ENCODE data around the gene IGF2.

DNA sequence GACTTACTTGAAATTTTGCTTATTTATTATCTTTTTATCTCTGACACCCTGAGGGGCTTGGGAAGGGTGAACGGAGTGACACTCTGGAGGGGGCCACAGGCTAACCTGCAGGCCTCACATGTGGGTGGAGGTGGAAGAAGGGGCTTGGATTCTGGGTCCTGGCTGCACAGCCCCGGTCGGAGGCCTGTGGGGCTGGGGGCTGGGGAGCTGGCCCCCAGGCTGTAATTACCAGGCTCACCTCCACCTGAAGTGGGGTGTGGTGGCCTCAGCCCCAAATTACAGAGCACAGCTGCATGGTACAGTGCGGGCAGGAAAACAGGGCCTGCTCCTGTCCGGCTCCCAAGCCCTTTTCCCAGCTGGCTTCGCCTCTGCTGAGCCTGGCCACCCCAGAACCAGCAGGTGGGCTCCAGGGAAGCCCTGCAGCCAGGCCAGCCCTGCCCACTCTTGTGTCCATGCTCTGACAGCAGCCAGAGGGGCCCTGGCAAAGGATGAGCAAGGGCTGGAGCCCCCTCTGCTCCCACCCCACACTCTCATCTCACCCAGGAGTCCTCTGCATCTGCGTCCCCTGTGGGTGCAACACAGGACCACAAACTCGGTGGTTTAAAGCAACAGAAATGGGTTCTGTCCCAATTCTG, 48.0 kb downstream of the IGF2 start:
- no peak for TF ChIP-seq BCL11A (IDR thresholded peaks at IDR 0.05; ENCODE audit: low read depth, low read length)
- no peak for TF ChIP-seq EP300 (IDR thresholded peaks at IDR 0.05; ENCODE audit: borderline replicate concordance in 1 of 2, control insufficient read depth in 1 of 2, low read depth in 2 of 2, low read length in 2 of 2)
- TF ChIP-seq, protein P1, sequence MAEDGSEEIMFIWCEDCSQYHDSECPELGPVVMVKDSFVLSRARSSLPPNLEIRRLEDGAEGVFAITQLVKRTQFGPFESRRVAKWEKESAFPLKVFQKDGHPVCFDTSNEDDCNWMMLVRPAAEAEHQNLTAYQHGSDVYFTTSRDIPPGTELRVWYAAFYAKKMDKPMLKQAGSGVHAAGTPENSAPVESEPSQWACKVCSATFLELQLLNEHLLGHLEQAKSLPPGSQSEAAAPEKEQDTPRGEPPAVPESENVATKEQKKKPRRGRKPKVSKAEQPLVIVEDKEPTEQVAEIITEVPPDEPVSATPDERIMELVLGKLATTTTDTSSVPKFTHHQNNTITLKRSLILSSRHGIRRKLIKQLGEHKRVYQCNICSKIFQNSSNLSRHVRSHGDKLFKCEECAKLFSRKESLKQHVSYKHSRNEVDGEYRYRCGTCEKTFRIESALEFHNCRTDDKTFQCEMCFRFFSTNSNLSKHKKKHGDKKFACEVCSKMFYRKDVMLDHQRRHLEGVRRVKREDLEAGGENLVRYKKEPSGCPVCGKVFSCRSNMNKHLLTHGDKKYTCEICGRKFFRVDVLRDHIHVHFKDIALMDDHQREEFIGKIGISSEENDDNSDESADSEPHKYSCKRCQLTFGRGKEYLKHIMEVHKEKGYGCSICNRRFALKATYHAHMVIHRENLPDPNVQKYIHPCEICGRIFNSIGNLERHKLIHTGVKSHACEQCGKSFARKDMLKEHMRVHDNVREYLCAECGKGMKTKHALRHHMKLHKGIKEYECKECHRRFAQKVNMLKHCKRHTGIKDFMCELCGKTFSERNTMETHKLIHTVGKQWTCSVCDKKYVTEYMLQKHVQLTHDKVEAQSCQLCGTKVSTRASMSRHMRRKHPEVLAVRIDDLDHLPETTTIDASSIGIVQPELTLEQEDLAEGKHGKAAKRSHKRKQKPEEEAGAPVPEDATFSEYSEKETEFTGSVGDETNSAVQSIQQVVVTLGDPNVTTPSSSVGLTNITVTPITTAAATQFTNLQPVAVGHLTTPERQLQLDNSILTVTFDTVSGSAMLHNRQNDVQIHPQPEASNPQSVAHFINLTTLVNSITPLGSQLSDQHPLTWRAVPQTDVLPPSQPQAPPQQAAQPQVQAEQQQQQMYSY (CRISPR knock-in tag; IDR thresholded peaks at IDR 0.05): no peak
- no peak for TF ChIP-seq NRF1 (conservative IDR thresholded peaks at IDR 0.05; ENCODE audit: low read depth, low read length)
- no peak for TF ChIP-seq FOXK2 (IDR thresholded peaks at IDR 0.05)
- TF ChIP-seq POLR2A (IDR thresholded peaks at IDR 0.05; ENCODE audit: low read depth, low read length): no peak
- TF ChIP-seq, protein P2, sequence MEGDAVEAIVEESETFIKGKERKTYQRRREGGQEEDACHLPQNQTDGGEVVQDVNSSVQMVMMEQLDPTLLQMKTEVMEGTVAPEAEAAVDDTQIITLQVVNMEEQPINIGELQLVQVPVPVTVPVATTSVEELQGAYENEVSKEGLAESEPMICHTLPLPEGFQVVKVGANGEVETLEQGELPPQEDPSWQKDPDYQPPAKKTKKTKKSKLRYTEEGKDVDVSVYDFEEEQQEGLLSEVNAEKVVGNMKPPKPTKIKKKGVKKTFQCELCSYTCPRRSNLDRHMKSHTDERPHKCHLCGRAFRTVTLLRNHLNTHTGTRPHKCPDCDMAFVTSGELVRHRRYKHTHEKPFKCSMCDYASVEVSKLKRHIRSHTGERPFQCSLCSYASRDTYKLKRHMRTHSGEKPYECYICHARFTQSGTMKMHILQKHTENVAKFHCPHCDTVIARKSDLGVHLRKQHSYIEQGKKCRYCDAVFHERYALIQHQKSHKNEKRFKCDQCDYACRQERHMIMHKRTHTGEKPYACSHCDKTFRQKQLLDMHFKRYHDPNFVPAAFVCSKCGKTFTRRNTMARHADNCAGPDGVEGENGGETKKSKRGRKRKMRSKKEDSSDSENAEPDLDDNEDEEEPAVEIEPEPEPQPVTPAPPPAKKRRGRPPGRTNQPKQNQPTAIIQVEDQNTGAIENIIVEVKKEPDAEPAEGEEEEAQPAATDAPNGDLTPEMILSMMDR (IDR thresholded peaks at IDR 0.05 in 2 of 3, conservative IDR thresholded peaks at IDR 0.05 in 1 of 3; ENCODE audit: control insufficient read depth in 2 of 3, extremely low read depth in 1 of 3, insufficient read depth in 1 of 3, low read depth in 3 of 3, low read length in 3 of 3): no peak
- TF ChIP-seq EZH2 (IDR thresholded peaks at IDR 0.05; ENCODE audit: borderline replicate concordance, control insufficient read depth, low read depth, low read length): no peak
- TF ChIP-seq, protein P3, sequence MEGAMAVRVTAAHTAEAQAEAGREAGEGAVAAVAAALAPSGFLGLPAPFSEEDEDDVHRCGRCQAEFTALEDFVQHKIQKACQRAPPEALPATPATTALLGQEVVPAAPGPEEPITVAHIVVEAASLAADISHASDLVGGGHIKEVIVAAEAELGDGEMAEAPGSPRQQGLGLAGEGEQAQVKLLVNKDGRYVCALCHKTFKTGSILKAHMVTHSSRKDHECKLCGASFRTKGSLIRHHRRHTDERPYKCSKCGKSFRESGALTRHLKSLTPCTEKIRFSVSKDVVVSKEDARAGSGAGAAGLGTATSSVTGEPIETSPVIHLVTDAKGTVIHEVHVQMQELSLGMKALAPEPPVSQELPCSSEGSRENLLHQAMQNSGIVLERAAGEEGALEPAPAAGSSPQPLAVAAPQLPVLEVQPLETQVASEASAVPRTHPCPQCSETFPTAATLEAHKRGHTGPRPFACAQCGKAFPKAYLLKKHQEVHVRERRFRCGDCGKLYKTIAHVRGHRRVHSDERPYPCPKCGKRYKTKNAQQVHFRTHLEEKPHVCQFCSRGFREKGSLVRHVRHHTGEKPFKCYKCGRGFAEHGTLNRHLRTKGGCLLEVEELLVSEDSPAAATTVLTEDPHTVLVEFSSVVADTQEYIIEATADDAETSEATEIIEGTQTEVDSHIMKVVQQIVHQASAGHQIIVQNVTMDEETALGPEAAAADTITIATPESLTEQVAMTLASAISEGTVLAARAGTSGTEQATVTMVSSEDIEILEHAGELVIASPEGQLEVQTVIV (IDR thresholded peaks at IDR 0.05; ENCODE audit: borderline replicate concordance, partially characterized antibody): no peak
- TF ChIP-seq, protein P4, sequence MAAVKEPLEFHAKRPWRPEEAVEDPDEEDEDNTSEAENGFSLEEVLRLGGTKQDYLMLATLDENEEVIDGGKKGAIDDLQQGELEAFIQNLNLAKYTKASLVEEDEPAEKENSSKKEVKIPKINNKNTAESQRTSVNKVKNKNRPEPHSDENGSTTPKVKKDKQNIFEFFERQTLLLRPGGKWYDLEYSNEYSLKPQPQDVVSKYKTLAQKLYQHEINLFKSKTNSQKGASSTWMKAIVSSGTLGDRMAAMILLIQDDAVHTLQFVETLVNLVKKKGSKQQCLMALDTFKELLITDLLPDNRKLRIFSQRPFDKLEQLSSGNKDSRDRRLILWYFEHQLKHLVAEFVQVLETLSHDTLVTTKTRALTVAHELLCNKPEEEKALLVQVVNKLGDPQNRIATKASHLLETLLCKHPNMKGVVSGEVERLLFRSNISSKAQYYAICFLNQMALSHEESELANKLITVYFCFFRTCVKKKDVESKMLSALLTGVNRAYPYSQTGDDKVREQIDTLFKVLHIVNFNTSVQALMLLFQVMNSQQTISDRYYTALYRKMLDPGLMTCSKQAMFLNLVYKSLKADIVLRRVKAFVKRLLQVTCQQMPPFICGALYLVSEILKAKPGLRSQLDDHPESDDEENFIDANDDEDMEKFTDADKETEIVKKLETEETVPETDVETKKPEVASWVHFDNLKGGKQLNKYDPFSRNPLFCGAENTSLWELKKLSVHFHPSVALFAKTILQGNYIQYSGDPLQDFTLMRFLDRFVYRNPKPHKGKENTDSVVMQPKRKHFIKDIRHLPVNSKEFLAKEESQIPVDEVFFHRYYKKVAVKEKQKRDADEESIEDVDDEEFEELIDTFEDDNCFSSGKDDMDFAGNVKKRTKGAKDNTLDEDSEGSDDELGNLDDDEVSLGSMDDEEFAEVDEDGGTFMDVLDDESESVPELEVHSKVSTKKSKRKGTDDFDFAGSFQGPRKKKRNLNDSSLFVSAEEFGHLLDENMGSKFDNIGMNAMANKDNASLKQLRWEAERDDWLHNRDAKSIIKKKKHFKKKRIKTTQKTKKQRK (IDR thresholded peaks at IDR 0.05; ENCODE audit: low read depth, low read length): no peak
- no peak for TF ChIP-seq HDGF (IDR thresholded peaks at IDR 0.05)

Data from GM12878 (cell line).